ENCODE measurements around the gene DSN1.

Gene DSN1

DNA sequence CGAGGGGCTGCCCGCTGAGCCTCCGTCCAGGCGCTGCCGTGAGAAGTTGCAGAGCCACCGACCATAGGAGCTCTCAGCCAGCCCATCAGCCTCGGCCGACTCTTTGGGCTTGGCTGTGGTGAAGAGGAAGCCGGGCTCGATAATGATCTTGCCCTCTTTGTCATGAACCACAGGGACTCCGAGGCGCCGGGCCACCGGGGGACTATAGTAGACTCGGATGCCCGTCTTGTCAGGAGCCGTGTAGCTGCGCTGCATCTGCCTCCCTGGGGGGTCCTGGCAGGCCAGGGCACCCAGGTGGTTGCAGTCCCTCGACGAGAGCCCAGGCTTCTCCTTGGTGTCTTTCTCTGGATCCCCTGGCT is 20.5 kb upstream of the DSN1 start:
- TF ChIP-seq CTCF (IDR thresholded peaks at IDR 0.05; ENCODE audit: extremely low read depth, missing control alignments) = no peak
- no peak for DNase-seq (ENCODE audit: low spot score)

DNA sequence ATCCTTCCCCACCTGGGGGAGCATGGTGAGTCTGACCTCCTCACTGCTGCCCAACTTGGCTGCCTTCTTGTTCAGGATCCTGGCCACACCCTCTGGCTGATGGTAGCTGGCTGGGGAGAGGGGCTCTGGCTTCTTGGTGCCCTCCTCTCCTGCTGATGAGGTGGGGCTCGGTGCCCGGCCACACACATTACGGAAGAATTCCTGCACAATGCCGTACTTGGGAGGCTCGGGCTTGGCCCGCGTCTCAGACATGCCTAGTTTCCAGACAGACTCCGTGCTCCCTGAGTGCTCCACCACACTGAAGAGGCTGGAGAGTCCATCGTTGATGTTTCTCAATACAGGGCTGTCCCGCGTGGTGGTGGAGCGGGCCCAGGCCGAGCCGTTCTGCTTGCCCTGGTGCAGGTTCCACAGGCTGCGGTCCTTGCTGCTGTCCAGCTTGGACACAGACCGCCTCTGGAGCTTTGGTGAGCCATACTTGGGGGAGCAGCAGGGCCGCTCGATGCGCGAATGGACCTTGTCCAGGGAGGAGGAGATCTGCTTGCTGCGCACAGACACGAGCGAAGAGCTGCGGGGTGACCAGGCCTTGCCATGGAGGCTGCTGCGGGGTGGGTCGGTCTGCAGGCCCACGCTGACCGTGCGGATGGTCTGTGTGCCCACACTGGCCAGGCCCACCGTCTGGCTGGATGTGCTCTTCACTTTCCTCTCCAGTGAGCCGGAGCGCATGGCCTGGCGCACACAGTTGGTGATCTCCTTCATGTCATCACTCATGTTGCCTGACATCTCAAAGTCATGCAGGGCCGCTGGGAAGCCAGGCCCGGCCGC is 19.9 kb upstream of the DSN1 start:
- no peak for DNase-seq (ENCODE audit: low spot score)
- TF ChIP-seq CTCF (IDR thresholded peaks at IDR 0.05; ENCODE audit: extremely low read depth, missing control alignments) = no peak

- peak; percentile 73 for DNase-seq (ENCODE audit: low spot score)
- peak; percentile 43 for TF ChIP-seq CTCF (IDR thresholded peaks at IDR 0.05; ENCODE audit: extremely low read depth, missing control alignments)
Measured at GRCh38 chr20:36792422-36792821, 18.9 kb upstream of the DSN1 start.

DNA sequence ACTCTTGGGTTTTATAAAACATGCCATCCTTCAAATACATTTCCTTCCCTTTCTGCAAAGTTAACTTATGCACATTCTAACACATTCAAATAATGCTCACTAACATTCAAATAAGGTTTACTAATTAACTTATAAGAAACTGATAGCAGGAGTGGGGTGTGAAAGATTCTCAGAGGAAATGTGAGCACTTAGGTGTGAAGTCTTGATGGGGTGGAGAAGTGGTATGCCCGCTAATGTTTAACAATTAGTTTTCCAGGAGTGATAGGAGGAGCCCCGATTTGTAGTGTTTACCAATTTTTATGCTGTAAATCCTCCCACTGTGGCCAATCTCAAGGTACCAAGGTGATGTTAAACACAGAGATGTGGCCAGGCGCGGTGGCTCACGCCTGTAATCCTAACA is 18.3 kb upstream of the DSN1 start:
- peak; percentile 52 for DNase-seq (ENCODE audit: low spot score)
- no peak for TF ChIP-seq CTCF (IDR thresholded peaks at IDR 0.05; ENCODE audit: extremely low read depth, missing control alignments)

DNA sequence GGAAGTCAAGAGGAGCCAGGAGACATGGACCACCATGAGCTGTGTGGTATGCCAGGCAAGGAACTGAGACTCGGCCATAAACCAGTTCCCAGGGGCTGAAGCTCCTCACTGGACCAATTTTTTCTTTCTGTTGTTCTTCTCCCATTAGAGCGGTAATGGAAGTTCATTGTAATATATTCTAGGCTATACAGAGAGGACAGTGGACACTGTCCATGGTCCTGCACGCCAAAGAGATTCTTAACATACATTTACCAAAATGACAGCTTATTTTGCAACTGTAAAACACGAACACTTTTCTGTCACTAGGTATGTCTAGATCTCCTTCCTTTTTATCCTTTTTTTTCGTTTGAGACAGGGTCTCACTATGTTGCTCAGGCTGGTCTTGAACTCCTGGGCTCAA is 13.1 kb upstream of the DSN1 start:
- TF ChIP-seq CTCF (IDR thresholded peaks at IDR 0.05; ENCODE audit: extremely low read depth, missing control alignments) = no peak
- DNase-seq (ENCODE audit: low spot score) = no peak

GRCh38 chr20:36786246-36786645 is 12.7 kb upstream of the DSN1 start:
- no peak for DNase-seq (ENCODE audit: low spot score)
- no peak for TF ChIP-seq CTCF (IDR thresholded peaks at IDR 0.05; ENCODE audit: extremely low read depth, missing control alignments)

- DNase-seq (ENCODE audit: low spot score) = no peak
- TF ChIP-seq CTCF (IDR thresholded peaks at IDR 0.05; ENCODE audit: extremely low read depth, missing control alignments) = no peak
Measured at GRCh38 chr20:36785308-36785707, 11.7 kb upstream of the DSN1 start.
